H1 (cell line): ENCODE data around the gene LYAR. TPM values are rescaled to one million over a fixed set of nuclear protein-coding genes. Genes with fewer than 3 reads are reported as not detected.

ENCODE experiments used
- E2F6 ChIP-seq: IDR thresholded peaks from 2 replicates; pipeline ENCODE4 v1.6.1; 2012; ENCODE audit warnings: inconsistent platforms
- TAF1 ChIP-seq: IDR thresholded peaks from 2 replicates; pipeline ENCODE4 v1.6.1; 2011; ENCODE audit warnings: mild to moderate bottlenecking, low read depth, low read length
- polyA plus RNA-seq, 7 experiments: library from polyadenylated mRNA; depleted of rRNA in 3 of 7; stranded (reverse) in 5 of 7; unstranded in 2 of 7; fragments of >200 nt in 5 of 7; fragments of 200-250 nt in 2 of 7; gene quantifications; 1 replicate in 5 of 7; 2 replicates in 1 of 7; 4 replicates in 1 of 7; pipeline versions ENCODE4 v1.2.1 to v1.2.3, GENCODE V29; 2011 to 2013; ENCODE audit warnings: missing spikeins in 2 of 7, mixed read lengths in 2 of 7
- total RNA-seq: library from RNA; stranded (reverse); fragmentation: NEBNext Ultra II Directional; extraction: Animal tissue kit (Norgen Biotek cat#: 25700); gene quantifications from 2 replicates; pipeline ENCODE4 v1.2.1, GENCODE V29; 2021

The LYAR gene
- total and polyA plus RNA-seq, 2 of the 8 experiments (the other 6 are each of a cell fraction or from before 2014, with no cell fraction given) = 6.5 to 46.9 TPM

GRCh38 chr4:4289941-4290850 lies at the start of gene LYAR, which contains the start of gene ZBTB49 (continued):
- peak; percentile 77 for TF ChIP-seq E2F6
- peak; percentile 84 for TF ChIP-seq TAF1
